HS-27A (cell line): ENCODE data around the gene LRRK2.
A peak's percentile ranks its signal among the peaks of the same experiment; 100 is the strongest.
"Not testable (repeated sequence)": the region's sequence is repeated elsewhere in the genome, so short reads cannot be mapped to it uniquely, and the experiment has no call there.

ENCODE experiments used
- DNase-seq: peaks from one replicate; pipeline ENCODE4 v3.0.0-alpha.2; 2012; ENCODE audit warnings: low read depth, missing footprints

Gene LRRK2

DNA sequence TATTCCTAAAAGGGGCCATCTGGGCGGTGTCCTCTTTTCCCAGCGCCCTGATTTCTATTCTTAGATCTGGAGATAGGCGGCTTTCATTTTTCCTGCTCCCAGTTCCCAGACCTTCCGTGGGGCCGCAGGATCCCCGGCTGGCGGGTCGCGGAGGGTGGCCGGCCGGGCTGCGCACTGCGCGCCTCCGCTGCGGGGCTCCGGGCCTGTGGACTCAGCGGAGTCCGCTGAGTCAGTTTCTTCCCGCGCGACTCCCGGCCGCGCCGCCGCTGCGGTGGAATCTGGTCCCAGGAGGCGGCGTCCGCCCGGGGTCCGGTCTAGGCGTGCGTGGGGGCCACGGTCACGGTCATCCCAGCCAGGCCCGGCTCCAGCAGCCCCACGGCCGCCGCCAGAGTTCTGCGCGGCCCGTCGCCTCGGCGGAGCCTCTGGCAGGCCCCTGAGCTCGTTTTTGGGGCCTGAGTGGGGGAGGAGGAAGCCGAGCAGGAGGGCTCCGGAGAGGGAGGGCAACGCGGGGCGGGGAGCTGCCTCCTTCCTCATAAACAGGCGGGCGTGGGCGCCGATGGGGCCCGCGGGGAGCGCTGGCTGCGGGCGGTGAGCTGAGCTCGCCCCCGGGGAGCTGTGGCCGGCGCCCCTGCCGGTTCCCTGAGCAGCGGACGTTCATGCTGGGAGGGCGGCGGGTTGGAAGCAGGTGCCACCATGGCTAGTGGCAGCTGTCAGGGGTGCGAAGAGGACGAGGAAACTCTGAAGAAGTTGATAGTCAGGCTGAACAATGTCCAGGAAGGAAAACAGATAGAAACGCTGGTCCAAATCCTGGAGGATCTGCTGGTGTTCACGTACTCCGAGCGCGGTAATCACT, at the start of gene LRRK2:
Gene LRRK2, plus strand, starts transcription at position 559 of the 853 bp plus-strand sequence. Its CDS starts 135 bp downstream, at position 694.
- peak; percentile 29 for DNase-seq

DNA sequence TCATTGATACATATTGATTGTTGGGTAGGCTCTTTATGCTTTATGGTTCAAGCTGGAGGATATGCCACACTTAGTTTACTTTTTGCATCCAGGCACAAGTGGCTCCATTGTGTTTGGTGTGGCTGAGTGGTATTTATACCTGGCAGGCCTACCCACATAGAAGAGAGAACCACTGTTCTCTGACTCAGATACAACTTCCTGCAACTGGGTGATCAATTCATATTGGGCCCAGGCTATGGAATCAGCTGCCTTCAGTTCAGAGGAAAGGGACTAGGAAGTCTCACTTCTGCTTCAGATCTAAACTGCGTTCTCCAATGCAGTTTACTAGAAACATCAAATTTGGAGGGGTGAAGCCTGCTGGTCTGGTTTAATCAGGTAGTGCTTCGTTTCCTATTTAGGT, 49.8 kb upstream of the LRRK2 start:
- DNase-seq = no peak

DNA sequence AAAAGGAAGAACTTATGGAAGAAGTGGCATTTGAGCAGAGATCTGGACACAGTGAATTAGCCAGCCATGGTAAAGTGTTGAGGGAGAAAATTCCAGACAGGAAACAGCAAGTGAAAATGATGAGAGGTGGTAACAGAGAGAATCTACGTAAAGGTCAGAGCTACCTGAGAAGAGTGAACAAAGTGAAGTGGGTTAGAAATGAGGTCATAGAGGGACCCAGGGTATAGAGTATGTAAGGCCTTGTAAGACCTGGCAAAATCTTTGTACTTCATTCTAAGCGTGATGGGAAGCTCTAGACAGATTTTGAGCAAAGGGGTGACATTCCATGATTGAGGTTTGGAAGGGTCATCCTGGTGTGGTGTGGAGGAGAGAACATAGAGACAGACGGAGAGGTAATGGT, 49.3 kb upstream of the LRRK2 start:
- DNase-seq = no peak

DNA sequence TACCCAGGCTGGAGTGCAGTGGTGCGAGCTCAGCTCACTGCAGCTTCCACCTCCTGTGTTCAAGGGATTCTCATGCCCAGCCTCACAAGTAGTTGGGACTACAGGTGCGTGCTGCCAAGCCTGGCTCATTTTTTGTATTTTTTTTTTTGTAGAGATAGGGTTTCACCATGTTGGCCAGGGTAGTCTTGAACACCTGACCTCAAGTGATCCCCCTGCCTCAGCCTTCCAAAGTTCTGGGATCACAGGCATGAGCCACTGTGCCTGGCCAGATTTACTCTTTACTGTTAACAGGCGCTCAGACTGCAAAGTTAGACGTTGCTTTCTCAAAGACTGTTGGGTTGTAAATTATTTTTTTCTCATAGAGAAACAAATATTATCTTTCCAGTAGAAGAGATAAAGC, 46.1 kb upstream of the LRRK2 start:
- DNase-seq = no peak

DNA sequence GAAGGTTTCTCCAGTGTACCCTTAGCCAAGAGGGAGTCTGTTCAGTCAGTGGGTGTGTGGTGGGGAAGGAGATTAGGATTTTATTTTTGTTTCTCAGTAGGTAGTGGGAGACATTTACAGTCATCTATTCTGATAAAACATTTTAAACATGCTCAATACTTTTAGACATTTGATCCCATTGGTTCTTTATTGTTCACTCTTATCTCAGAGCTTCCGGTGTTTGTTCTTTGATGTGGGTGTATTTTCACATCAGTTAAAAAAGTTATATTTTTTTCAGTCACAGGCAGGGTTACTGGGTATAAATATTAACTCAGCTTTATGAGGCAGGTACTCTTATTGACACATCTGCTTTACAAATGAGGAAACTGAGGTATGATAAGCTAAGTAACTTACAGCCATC, 43.3 kb upstream of the LRRK2 start:
- DNase-seq = no peak

DNA sequence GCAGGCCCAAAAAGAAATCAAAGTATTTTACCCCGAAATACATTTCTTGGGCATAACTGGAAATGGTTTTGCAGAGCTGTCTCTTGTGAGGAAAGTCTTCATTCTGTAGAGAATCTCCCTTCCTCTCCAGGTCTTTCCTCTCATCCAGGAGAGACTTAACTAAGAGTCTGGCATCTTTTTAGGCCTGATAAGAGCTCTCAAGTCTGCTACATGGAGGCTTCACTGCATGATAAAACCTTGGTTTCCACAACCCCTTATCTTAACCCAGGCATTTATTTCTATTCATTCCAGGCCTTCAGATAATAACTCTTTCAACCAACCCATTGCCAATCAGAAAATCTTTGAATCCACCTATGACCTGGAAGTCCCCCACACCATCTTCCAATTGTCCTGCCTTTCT, 41.1 kb upstream of the LRRK2 start:
- DNase-seq = no peak

DNA sequence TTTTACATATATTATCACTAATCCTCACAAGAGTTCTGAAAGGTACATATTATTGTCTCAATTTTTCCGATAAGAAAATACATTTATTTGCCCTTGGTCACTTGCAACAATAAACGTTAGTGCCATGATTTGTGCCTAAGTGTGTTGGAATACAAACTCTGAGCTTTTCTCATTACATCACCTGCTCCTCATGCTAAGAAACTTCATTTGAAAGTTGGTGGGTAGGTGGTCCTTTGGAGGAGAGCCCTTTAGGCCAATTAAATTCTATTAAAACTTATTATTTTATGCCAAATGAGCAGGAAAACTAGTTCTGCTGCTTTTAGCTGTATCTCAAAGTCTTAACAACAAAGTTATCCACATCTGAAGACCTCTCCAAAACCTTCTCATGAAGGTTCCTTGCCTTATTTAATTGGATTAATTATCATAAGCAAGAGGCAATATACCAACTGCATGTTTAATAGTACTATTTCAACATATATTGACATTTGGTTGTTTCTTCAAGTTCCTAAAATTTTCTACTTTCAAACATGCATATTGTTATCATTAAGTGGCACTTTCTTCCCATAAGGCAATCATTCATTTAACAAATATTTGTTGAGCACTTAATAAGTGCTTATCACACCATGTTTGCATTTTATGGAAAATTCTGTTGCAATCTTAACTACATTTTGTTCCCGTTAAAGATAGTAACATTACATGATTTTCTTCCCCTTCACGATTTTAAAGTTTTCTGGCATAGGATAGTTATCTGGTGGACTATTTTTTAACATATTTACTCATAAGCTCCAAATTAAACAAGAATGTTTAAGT, 40.1 kb upstream of the LRRK2 start:
- no peak for DNase-seq

DNA sequence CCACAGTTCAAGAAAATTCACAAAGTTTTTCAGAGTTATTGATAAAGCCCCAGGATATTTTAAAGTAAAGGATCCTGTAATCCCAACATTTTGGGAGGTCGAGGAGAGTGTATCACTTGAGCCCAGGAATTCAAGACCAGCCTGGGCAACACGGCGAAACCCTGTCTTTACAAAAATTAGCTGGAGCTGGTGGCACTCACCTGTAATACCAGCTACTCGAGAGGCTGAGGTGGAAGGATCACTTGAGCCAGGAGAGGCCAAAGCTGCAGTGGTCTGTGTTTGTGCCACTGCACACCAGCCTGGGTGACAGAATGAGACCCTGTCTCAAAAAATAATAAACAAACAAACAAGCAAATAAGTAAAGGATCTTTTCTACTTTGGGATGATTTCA, 39.5 kb upstream of the LRRK2 start:
- DNase-seq = no peak

DNA sequence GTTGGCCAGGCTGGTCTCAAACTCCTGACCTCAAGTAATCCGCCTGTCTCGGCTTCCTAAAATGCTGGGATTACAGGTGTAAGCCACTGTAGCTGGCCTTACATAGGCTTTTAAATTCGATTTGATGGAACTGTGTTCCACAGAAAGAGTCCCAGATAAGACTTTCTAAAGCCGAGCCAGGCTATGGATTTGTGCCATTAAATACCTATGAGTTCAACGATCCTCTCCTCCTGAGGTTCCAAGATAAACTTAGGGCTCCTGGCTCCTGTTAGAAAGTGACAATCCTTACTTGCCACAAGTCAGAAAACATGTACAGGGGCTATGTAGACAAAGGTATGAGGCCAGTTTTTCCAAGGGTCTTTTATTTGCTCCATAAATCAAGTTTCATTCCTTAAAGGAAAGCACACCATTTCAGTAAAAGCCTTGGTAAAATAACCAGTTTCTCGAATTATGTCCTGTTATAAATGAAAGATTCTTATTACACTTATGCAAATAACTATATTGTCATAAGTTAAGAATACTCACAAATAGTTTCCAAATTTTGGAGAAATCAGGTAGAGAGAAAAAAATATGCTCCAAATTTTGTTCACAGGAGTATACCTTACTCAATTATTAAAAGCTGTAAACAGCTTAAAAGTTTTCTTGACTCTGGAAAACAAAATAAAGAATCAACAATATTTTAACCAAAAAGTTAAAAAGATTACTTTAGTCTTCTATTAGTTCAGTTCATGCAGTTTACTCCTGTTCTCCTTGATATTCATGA, 36.1 kb upstream of the LRRK2 start:
- no peak for DNase-seq

DNA sequence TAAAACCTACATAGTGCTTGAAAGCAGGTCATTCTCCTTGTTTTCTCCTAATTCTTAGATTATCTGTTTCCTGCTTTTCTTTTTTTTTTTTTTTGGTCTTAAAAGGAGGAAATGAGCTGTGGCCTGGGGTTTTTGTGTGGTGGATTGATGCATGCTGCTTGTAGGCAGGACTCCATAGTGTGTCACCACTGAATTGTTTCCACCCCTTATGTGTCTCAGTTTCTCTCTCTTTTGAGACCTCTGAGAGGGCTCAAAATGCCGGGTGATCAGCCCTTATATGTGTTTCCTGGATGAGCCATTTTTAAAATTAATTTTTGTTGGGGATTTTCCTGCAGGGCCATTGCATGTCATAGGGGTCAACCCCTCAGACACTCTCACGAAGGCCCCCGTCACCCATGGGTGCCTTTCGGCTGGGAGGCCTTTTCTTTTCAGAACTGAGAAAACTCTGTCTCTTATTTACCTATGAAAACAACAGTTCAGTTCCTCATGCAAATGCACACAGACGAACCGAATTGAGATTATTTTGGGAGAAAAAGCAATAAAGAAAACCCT, 32.0 kb upstream of the LRRK2 start:
- no peak for DNase-seq

DNA sequence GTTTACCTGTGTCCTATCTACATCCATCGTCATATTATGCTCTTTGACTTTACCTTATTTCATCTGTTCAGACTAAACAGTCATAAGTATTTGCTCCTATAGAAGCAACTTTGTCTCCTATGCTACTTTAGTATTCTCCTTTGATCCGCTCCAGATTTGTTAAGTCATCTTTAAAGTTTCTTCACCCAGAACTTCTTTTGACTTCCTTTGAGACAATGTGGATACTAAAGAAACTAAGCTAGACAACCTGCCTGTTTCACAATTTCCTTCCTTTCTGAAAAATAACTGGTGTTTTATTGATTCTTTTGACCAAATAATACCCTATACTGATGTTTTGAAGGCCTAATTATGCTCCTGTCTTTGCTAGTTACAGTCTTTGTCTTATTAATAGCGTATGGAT, 30.0 kb upstream of the LRRK2 start:
- no peak for DNase-seq

DNA sequence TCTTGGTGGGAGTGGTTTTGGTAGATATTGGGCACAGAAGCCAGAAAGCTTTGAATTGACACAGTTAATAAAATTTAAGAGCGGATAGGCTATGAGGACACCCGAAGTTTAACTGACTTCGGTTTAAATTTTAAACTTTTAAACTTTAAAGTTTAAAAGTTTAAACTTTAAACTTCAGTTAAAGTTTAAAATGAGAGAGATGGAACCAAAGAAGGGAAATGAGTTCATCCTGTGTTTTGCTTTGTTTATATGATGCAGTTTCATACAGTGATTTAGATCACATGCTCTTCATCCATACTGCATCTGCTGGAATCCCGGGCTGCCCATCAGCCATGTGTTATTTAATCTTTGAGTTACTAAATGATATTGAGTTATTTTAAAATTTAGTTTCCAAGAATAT, 27.2 kb upstream of the LRRK2 start:
- DNase-seq = no peak

DNA sequence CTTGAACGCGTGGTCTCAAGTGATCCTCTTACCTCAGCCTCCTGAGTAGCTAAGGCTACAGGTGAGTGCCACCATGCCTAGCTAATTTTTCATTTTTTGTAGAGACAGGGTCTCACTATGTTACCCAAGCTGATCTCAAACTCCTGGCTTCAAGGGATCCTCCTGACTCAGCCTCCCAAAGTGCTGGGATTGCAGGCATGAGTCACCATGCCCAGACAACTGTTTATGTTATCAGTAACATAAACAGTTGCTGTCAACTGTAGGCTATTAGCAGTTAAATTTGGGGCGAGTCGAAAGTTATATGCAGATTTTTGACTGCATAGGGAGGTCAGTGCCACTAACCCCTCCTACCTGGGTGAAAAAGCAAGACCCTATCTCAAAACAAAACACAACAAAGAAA, 26.2 kb upstream of the LRRK2 start:
- no peak for DNase-seq

DNA sequence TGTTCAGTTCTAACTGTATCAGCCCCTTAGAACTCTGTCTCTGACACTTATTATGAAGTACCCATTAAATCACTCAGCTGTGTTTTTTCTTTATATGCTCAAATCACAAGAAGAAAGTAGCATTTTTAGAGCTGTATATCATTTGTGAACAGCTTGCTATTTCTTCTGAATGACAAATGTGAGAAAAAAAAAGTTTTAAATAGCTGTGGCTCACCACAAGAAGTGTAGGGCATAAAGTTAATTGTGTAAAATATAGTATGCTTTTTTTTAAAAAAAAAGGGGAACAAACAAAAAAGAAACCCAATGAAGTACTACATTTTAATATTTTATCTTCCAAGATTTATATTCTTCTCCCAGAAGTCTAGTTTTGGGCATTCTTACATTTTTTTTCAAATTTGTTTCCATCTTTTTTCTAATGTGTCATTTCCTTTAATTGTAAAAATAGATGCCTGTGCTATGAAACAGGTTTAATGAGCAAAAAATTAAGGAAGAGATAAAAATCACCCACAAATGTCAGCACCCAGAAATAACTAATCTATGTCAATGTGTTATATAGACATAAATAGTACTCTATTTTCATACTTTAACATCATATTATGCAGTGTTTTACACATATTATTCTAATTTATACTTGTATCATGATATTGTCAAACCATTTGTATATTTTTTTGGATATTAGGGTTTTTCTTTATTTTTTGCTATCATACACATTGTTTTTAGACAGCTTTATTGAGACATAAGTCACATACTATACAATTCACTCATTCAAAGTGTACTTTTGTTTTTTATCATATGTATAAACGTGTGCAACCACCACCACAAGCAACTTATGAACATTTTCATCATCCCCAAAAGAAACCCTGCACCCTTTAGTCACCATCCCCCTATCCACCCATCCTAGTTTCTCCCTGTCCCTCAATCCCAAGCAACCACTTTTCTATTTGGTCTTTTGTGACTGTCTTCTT, 22.4 kb upstream of the LRRK2 start:
- DNase-seq = no peak

DNA sequence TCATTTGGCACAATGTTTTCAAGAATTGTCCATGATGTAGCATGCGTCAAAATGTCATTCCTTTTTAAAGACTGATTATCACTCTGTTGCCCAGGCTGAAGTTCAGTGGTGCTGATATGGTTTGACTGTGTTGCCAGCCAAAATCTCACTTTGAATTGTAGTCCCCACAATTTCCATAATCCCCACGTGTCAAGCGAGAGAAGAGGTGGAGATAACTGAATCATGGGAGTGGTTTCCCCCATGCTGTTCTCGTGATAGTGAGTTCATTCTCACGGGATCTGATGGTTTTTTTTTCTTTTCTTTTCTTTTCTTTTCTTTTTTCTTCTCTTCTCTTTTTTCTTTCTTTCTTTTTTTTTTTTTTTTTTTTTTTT, 21.8 kb upstream of the LRRK2 start:
- DNase-seq = no peak

DNA sequence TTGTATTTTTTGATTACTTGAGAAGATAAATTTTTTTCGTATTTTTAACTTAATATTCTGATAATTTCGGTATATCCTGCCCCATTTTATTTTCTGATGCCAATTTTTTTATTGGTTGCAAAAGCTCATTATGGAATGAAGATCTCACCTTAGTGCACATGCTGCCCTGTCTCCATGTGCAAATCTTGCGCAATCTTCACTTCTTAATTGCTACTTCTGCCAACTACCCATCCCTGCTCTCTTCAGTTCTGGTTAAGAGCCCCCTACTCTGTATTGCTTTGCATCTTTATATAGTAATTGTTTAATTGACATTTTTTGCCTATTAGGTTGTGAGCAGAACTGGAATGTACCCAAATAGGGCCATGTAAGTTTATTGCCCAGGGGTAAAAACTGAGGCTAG, 20.5 kb upstream of the LRRK2 start:
- DNase-seq = no peak

DNA sequence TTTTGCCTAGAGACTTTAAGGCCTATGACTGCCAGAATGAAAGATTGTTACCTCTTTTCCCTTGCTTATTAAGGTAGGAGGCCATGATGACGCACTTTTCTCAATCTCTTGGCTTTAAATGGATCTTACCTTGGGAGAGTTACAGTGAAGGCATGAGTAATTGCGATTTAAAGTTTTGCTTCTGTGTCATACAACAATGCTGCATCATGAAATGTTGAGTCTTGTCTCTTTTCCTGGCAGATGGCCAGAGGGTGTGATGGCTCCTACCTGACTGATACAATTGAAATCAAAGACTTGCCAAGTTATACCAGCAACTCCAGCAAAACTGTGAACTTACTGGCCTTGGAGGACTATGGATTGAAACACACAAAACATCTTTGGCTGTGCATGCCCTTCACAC, 17.2 kb upstream of the LRRK2 start:
- DNase-seq = no peak

DNA sequence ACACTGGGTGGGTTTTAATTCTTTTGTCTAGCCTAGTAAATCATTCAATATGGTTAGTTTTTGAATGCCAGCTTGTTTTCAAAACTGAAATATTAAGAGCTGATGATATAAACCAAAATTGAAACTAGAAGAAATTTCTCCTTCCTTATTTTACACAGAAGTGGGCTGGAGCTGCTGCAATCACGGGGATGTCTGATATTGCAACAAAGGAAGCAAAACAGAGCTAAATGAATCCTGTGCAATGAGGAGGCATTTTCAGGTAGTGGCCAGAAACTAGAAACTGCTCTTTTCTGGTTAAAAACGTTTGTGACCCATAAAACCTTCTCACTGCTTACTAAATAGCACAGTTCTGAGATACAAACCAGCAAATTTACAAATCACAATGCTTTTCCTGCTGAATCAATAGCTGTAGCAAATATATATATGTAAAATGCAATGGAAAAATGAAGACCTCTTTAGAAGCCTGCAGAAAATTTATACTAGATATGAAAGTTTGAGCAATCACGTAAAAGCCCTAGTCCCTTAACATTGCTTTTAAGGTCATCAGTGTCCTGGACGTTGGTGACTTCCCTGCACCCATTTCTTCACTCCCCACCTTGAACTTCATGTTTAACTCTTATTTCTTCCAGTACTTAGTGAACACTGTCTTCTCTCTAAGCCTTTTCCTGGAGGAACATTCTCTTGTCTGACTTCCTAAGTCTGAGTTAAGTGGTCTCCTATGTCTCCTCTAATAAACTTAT, 15.9 kb upstream of the LRRK2 start:
- DNase-seq = no peak

DNA sequence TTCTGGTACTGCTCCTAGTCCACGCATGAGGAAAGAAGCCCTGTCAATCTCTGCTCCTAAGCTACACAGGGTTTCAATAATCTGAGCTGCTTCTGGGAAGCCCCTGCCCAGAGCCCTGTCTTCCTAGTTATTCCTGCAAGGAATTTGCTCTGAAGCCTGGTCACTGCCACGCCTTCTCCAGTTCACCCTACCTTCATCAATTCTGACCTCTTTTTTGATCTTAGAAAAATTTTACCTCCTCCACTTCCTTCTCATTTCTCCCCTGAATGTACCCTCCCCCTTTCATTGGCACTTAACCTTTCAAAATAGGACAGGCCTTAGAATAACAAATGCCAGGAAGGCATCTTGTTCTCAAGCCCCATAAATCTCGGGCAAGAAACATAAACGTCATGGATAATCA, 14.9 kb upstream of the LRRK2 start:
- DNase-seq = no peak

DNA sequence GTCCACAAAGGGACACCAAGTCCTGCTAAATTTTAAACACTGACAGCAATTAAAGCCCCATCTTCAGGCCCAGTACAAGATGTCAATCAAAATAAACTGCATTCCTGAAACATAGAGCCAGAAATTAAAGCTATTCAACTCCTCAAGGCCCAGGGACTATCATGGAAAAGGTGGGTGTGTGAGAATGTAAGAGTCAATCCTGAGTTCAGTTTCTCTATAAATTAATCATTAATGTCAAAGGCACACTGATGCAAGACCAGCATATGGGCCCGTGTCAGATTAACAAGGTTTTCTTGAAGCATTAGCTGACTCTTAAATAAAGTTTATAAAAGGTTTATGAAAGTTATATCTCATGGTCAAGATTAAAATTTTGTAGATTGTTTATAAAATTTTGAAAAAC, 13.6 kb upstream of the LRRK2 start:
- not testable (repeated sequence) for DNase-seq

DNA sequence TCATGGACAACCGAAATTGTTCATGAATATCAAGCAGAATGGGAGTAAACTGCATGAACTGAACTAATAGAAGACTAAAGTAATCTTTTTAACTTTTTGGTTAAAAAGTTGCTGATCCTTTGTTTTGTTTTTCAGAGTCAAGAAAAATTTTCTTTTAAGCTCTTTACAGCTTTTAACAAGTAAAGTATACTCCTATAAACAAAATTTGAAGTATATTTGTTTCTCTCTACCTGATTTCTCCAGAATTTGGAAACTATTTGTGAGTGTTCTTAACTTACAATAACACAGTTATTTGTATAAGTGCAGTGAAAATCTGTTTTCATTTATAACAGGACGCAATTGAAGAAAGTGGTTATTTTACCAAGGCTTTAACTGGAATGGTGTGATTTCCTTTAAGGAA, 12.2 kb upstream of the LRRK2 start:
- no peak for DNase-seq
